ENCODE measurements around the gene SCCPDH.
"Not testable (repeated sequence)": the region's sequence is repeated elsewhere in the genome, so short reads cannot be mapped to it uniquely, and the experiment has no call there.

The SCCPDH gene

GRCh38 chr1:246724016-246724730 is at the start of gene SCCPDH:
TSS of gene SCCPDH (plus strand) at chr1:246724409. CDS start at chr1:246724423, 14 bp downstream.
- DNase-seq, result peak; percentile 70

- DNase-seq, result no peak
These were observed 46.4 kb upstream of the SCCPDH start for GRCh38 chr1:246677842-246678241.

GRCh38 chr1:246678816-246679793 is 45.1 kb upstream of the SCCPDH start:
- no peak for DNase-seq

- DNase-seq, result no peak
These were observed 44.4 kb upstream of the SCCPDH start for GRCh38 chr1:246679794-246680177.

- no peak for DNase-seq
These were observed 44.0 kb upstream of the SCCPDH start for GRCh38 chr1:246680190-246680589.

GRCh38 chr1:246680696-246681130 is 43.5 kb upstream of the SCCPDH start:
- DNase-seq, result no peak

GRCh38 chr1:246681900-246682895 is 42.0 kb upstream of the SCCPDH start:
- peak; percentile 30 for DNase-seq

GRCh38 chr1:246683521-246683920 is 40.7 kb upstream of the SCCPDH start:
- no peak for DNase-seq

- DNase-seq, result no peak
These were observed 37.2 kb upstream of the SCCPDH start for GRCh38 chr1:246687002-246687401.

GRCh38 chr1:246689409-246690008 is 34.7 kb upstream of the SCCPDH start:
- DNase-seq, result peak; percentile 68

GRCh38 chr1:246690100-246690499 is 34.1 kb upstream of the SCCPDH start:
- no peak for DNase-seq

- DNase-seq, result no peak
These were observed 32.4 kb upstream of the SCCPDH start for GRCh38 chr1:246691622-246692495.

GRCh38 chr1:246694213-246694895 is 29.9 kb upstream of the SCCPDH start:
- DNase-seq, result not testable (repeated sequence)

GRCh38 chr1:246695136-246695535 is 29.1 kb upstream of the SCCPDH start:
- DNase-seq, result no peak

GRCh38 chr1:246695666-246696065 is 28.5 kb upstream of the SCCPDH start:
- DNase-seq, result no peak

GRCh38 chr1:246698466-246699094 is 25.6 kb upstream of the SCCPDH start:
- no peak for DNase-seq

GRCh38 chr1:246699095-246699735 is 25.0 kb upstream of the SCCPDH start:
- DNase-seq, result peak; percentile 91

GRCh38 chr1:246703581-246703980 is 20.6 kb upstream of the SCCPDH start:
- DNase-seq, result no peak

- DNase-seq, result no peak
These were observed 18.8 kb upstream of the SCCPDH start for GRCh38 chr1:246705368-246705767.
